Fibroblast of lung (primary cell): ENCODE measurements around the gene POLR1H. TPM values are rescaled to one million over a fixed set of nuclear protein-coding genes. Genes with fewer than 3 reads are reported as not detected.

Experiments used
- DNase-seq, 2 donors: peaks; one replicate each; pipeline versions ENCODE4 v3.0.0 to v3.0.0-alpha.2; 2010; ENCODE audit warnings: low read depth in 2 of 2
- H2AFZ ChIP-seq: 2 replicates; pipeline ENCODE4 v1.5.1; 2012; ENCODE audit warnings: low read length, control low read depth, inconsistent platforms
- H3K27ac ChIP-seq: 2 replicates; pipeline ENCODE4 v1.5.1; 2011; ENCODE audit warnings: low read length, control low read depth; ENCODE audit not compliant: insufficient read depth
- H3K27me3 ChIP-seq: 2 replicates; pipeline ENCODE4 v1.5.1; 2011; ENCODE audit warnings: mild to moderate bottlenecking, low read length; ENCODE audit not compliant: control insufficient read depth, insufficient read depth
- H3K36me3 ChIP-seq: 2 replicates; pipeline ENCODE4 v1.5.1; 2011; ENCODE audit warnings: low read length; ENCODE audit not compliant: control insufficient read depth, insufficient read depth
- H3K4me1 ChIP-seq: 2 replicates; pipeline ENCODE4 v1.5.1; 2011; ENCODE audit warnings: low read length; ENCODE audit not compliant: control insufficient read depth, insufficient read depth; ENCODE audit errors: extremely low read depth
- H3K4me2 ChIP-seq: 2 replicates; pipeline ENCODE4 v1.5.1; 2011; ENCODE audit warnings: low read length, control low read depth; ENCODE audit not compliant: insufficient read depth; ENCODE audit errors: extremely low read depth
- H3K4me3 ChIP-seq, 4 experiments: fragments of 200-600 bp in 1 of 4; sonication (generic) in 1 of 4; replicated peaks in 1 of 4; 2 replicates each; pipeline ENCODE4 v1.5.1; 2011 to 2016; ENCODE audit warnings: low read length in 4 of 4, low read depth in 3 of 4, mild to moderate bottlenecking in 3 of 4, control low read depth in 2 of 4, inconsistent platforms in 1 of 4, mixed read lengths in 1 of 4; ENCODE audit not compliant: insufficient read depth in 1 of 4; ENCODE audit errors: control extremely low read depth in 1 of 4
- H3K79me2 ChIP-seq: 2 replicates; pipeline ENCODE4 v1.5.1; 2012; ENCODE audit warnings: mild to moderate bottlenecking, low read length, inconsistent platforms; ENCODE audit not compliant: control insufficient read depth, insufficient read depth
- H3K9ac ChIP-seq: 2 replicates; pipeline ENCODE4 v1.5.1; 2011; ENCODE audit warnings: mild to moderate bottlenecking, low read length, control low read depth; ENCODE audit not compliant: insufficient read depth
- H3K9me3 ChIP-seq: 2 replicates; pipeline ENCODE4 v1.5.1; 2012; ENCODE audit warnings: low read depth, low read length; ENCODE audit not compliant: control insufficient read depth, insufficient read depth
- H4K20me1 ChIP-seq: 2 replicates; pipeline ENCODE4 v1.5.1; 2011; ENCODE audit warnings: low read length; ENCODE audit not compliant: control insufficient read depth, insufficient read depth; ENCODE audit errors: extremely low read depth
- CTCF ChIP-seq, 2 donors: IDR thresholded peaks in 1 of 2; conservative IDR thresholded peaks in 1 of 2; 1 replicate in 1 of 2; 2 replicates in 1 of 2; pipeline ENCODE4 v1.5.1; 2011 to 2012; ENCODE audit warnings: low read length in 2 of 2, control low read depth in 1 of 2, inconsistent platforms in 1 of 2, low read depth in 1 of 2, mild to moderate bottlenecking in 1 of 2
- EZH2 ChIP-seq: IDR thresholded peaks from 2 replicates; pipeline ENCODE4 v1.5.1; 2012; ENCODE audit warnings: low read length, control low read depth, mild to moderate bottlenecking; ENCODE audit errors: missing control alignments
- polyA plus RNA-seq, 2 donors: library from polyadenylated mRNA; depleted of rRNA in 1 of 2; stranded (reverse) in 1 of 2; unstranded in 1 of 2; fragments of >200 nt; gene quantifications; 2 replicates each; pipeline ENCODE4 v1.2.1, GENCODE V29; 2011 to 2012; ENCODE audit warnings: missing spikeins in 1 of 2
- total RNA-seq: library from RNA; depleted of rRNA; stranded (reverse); fragments of >200 nt; gene quantifications from 2 replicates; pipeline ENCODE4 v1.2.1, GENCODE V29; 2014

The POLR1H gene
- total and polyA plus RNA-seq, 2 donors (not counting 1 experiment from before 2014, with no cell fraction given) = 25.0 to 46.1 TPM

- Histone ChIP-seq H2AFZ (peak within 1 kb of the TSS; percentile 90), H3K36me3 (no peaks in the 10 kb centered on the region), H3K27me3 (peaks cover 8% of the 10 kb centered on the region), H3K27ac (peak within 1 kb of the TSS; percentile 99), H3K4me3 (peak within 1 kb of the TSS; percentile 59 to 95 (median 90)), H3K9me3 (no peaks in the 10 kb centered on the region), H3K9ac (peak within 1 kb of the TSS; percentile 90), H3K4me1 (peaks cover 8% of the 10 kb centered on the region), H3K4me2 (peak within 1 kb of the TSS; percentile 98), H3K79me2 (peaks cover 24% of the 10 kb centered on the region), H4K20me1 (no peaks in the 10 kb centered on the region)
- peak; percentile 99 for DNase-seq
- TF ChIP-seq EZH2 (no peak), CTCF (conservative IDR thresholded peaks at IDR 0.05 in 1 of 2, IDR thresholded peaks at IDR 0.05 in 1 of 2; ENCODE audit: low read depth in 1 of 2, low read length in 2 of 2) (no peak)
Observed at GRCh38 chr6:30066577-30067459, 5.8 kb downstream of the POLR1H start, which contains the start of gene PPP1R11. Gene PPP1R11 (plus strand): TSS chr6:30067198. CDS start chr6:30067411, 213 bp downstream.

GRCh38 chr6:30067460-30068139 lies 6.5 kb downstream of the POLR1H start:
- H3K4me3 ChIP-seq = peak overlapping the region; percentile 59 to 95 (median 90)
- peaks cover 19% of the 10 kb centered on the region for H3K79me2 ChIP-seq
- no peaks in the 10 kb centered on the region for H4K20me1 ChIP-seq
- no peak for TF ChIP-seq CTCF (conservative IDR thresholded peaks at IDR 0.05 in 1 of 2, IDR thresholded peaks at IDR 0.05 in 1 of 2; ENCODE audit: low read depth in 1 of 2, low read length in 2 of 2)
- no peak for TF ChIP-seq EZH2
- peak overlapping the region; percentile 99 for H3K27ac ChIP-seq
- H2AFZ ChIP-seq = peak overlapping the region; percentile 90
- H3K9me3 ChIP-seq = no peaks in the 10 kb centered on the region
- peak overlapping the region; percentile 90 for H3K9ac ChIP-seq
- H3K27me3 ChIP-seq = peaks cover 15% of the 10 kb centered on the region
- H3K4me2 ChIP-seq = peak overlapping the region; percentile 98
- no peaks in the 10 kb centered on the region for H3K36me3 ChIP-seq
- DNase-seq = no peak
- peaks cover 5% of the 10 kb centered on the region for H3K4me1 ChIP-seq
